GM18951 (cell line): ENCODE results near the gene CAMLG.

Source experiments
- POLR2A ChIP-seq: IDR thresholded peaks from 4 replicates; pipeline ENCODE4 v1.6.1; 2011; ENCODE audit warnings: mild to moderate bottlenecking; ENCODE audit not compliant: insufficient read length, insufficient read depth; ENCODE audit errors: extremely low read depth
- in situ Hi-C: fragments of 300-500 bp; cut with MboI; formaldehyde crosslinking; loops from one replicate; pipeline ENCODE4 v1.12.0; 2022; ENCODE audit warnings: low sequenced_read_pairs, mixed read lengths, inconsistent platforms; ENCODE audit not compliant: unreplicated experiment

Gene CAMLG

GRCh38 chr5:134794819-134795218 is 56.5 kb downstream of the CAMLG start:
- in situ Hi-C loops = no loop called here
- TF ChIP-seq POLR2A = no peak

- no peak for TF ChIP-seq POLR2A
- in situ Hi-C loops = no loop called here
Measured at GRCh38 chr5:134798468-134798867, 60.1 kb downstream of the CAMLG start.
